GM12872 (cell line): Measurements from ENCODE around the gene IFI27.

Source experiments
- CTCF ChIP-seq: IDR thresholded peaks from 3 replicates; pipeline ENCODE4 v1.5.1; 2011; ENCODE audit warnings: low read depth, mild to moderate bottlenecking, low read length, moderate library complexity; ENCODE audit not compliant: insufficient read depth

Gene IFI27

GRCh38 chr14:94114589-94115057 is 4.1 kb downstream of the IFI27 start:
- no peak for TF ChIP-seq CTCF

GRCh38 chr14:94115058-94115591 is 4.6 kb downstream of the IFI27 start:
- TF ChIP-seq CTCF: no peak

GRCh38 chr14:94115631-94116030 is 5.1 kb downstream of the IFI27 start:
- no peak for TF ChIP-seq CTCF

GRCh38 chr14:94116701-94117100 is 6.2 kb downstream of the IFI27 start:
- TF ChIP-seq CTCF: no peak

GRCh38 chr14:94117856-94118255 is 7.3 kb downstream of the IFI27 start:
- TF ChIP-seq CTCF: no peak

- no peak for TF ChIP-seq CTCF
Observed at GRCh38 chr14:94119071-94119470, 8.5 kb downstream of the IFI27 start.

- no peak for TF ChIP-seq CTCF
Observed at GRCh38 chr14:94120667-94121340, 10.3 kb downstream of the IFI27 start.
